Measurements from ENCODE around the gene ARHGEF37. TPM values are rescaled to one million over a fixed set of nuclear protein-coding genes. Genes with fewer than 3 reads are reported as not detected.

Gene ARHGEF37
- polyA plus RNA-seq, 10 donors, result 3.5 to 6.1 (median 4.5) TPM

DNA sequence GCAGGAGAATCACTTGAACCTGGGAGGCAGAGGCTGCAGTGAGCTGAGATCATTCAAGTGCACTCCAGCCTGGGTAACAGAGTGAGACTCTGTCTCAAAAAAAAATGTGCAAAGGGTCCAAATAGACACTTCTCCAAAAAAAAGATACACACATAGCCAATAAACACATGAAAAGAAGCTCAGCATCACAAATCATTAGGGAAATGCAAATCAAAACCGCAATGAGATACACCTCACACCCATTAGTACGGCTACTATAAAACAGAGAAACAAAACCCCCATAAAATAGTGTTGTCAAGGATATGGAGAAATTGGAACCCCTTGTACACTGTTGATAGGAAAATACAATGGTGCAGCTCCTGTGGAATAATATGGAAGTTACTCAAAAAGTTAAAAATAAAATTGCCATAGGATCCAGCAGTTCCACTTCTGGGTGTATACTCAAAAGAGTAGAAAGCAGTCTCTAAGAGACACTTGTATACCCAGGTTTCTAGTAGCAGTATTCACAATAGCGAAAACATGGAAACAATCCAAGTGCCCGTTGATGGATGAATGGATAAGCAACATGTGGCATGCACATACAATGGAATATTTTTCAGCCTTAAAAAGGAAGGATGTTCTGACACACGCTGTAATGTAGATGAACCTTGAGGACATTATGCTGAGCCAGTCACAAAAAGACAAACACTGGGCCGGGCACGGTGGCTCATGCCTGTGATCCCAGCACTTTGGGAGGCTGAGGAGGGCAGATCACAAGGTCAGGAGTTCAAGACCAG, 91.6 kb downstream of the ARHGEF37 start:
- DNase-seq, result no peak

DNA sequence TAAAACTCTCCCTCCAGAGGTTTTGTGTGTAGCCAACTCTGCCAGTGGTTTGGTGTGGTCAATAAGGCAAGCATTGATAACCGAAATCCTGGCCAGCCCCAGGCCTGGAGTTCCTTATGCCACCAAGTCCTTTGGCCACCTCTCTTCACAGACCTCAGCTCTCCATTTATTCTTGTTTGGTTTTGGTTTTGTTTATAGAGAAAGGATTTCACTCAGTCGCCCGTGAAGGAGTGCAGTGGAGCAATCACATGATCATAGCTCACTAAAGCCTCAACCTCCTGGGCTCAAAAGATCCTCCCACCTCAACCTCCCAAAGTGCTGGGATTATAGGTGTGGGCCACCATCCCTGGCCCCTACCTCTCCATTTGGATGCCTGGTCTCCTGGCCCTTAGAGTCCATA, 93.4 kb downstream of the ARHGEF37 start:
- no peak for DNase-seq

GRCh38 chr5:149675610-149676201, 94.4 kb downstream of the ARHGEF37 start:
- DNase-seq, result peak in 2 of 3 donors; percentile 27 to 30

DNA sequence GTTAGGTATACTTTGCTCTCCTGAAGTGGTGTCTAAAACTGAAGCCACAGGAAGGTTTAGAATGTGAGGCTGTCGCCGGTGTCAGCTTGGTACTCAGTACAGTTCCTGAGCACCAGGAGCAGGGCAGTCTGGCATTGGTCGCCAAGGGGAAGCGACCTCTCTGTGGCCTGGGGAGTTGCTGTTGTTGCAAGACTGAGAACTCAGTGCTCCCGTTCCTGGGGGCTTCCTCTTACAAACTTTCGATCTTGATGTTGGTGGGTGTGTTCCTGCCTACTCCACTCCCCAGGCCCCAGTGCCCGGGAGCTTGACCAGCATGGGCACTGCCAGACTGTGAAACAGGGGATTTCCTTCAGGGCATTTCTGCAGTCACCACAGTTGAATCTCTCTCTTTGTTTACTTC, 96.4 kb downstream of the ARHGEF37 start:
- no peak for DNase-seq

GRCh38 chr5:149679876-149680809, 98.8 kb downstream of the ARHGEF37 start:
- DNase-seq, result no peak

GRCh38 chr5:149680810-149681221, 99.5 kb downstream of the ARHGEF37 start:
- peak in 2 of 3 donors; percentile 24 to 48 for DNase-seq

- no peak for DNase-seq
These were observed 100.0 kb downstream of the ARHGEF37 start for GRCh38 chr5:149681252-149681651.

GRCh38 chr5:149681922-149682321, 100.6 kb downstream of the ARHGEF37 start:
- DNase-seq, result no peak

GRCh38 chr5:149682532-149683075, 101.3 kb downstream of the ARHGEF37 start:
- no peak for DNase-seq

GRCh38 chr5:149683964-149684363, 102.7 kb downstream of the ARHGEF37 start:
- no peak for DNase-seq

GRCh38 chr5:149684371-149684770, 103.1 kb downstream of the ARHGEF37 start:
- no peak for DNase-seq

Other genes with a start within 250 kb of the ARHGEF37 start
- gene GRPEL2, start 236.0 kb upstream of the ARHGEF37 start, polyA plus RNA-seq (ENCODE audit: insufficient read length in 10 of 10), result 10 to 100 TPM; 11.4 to 26.9 (median 16.5) TPM
- 10 to 100 TPM in 3 of 10 donors, 1 to 10 TPM in 7; 7.1 to 11.7 (median 9.0) TPM for gene PCYOX1L, start 223.5 kb upstream of the ARHGEF37 start, polyA plus RNA-seq (ENCODE audit: insufficient read length in 10 of 10)
- gene IL17B, start 202.2 kb upstream of the ARHGEF37 start, polyA plus RNA-seq (ENCODE audit: insufficient read length in 10 of 10), result 100 to 1,000 TPM; 114 to 256 (median 193) TPM
- gene CSNK1A1, start 30.1 kb upstream of the ARHGEF37 start, polyA plus RNA-seq (ENCODE audit: insufficient read length in 10 of 10), result 100 to 1,000 TPM in 9 of 10 donors, 10 to 100 TPM in 1; 98.0 to 164 (median 134) TPM
- 1 to 10 TPM; 3.5 to 9.0 (median 6.3) TPM for gene PPARGC1B, start 148.8 kb downstream of the ARHGEF37 start, polyA plus RNA-seq (ENCODE audit: insufficient read length in 10 of 10)

Data from muscle of back (tissue), 11 donors.